GM19324 (cell line): Measurements from ENCODE around the gene INSC.

ENCODE experiments used
- ATAC-seq: cut with Tn5 transposase; IDR thresholded peaks from one replicate; pipeline ENCODE4 v1.9.1; 2021; ENCODE audit warnings: mild to moderate bottlenecking, moderate library complexity; ENCODE audit not compliant: unreplicated experiment, low FRiP score

INSC gene

GRCh38 chr11:15144347-15144746 lies 29.6 kb downstream of the INSC start:
- ATAC-seq = no peak

- ATAC-seq = no peak
Observed at GRCh38 chr11:15145151-15145550, 30.4 kb downstream of the INSC start.

- no peak for ATAC-seq
Observed at GRCh38 chr11:15145615-15146014, 30.9 kb downstream of the INSC start.

- no peak for ATAC-seq
Observed at GRCh38 chr11:15146271-15147003, 31.7 kb downstream of the INSC start.

GRCh38 chr11:15148169-15148568 lies 33.4 kb downstream of the INSC start:
- no peak for ATAC-seq

- no peak for ATAC-seq
Observed at GRCh38 chr11:15149050-15149449, 34.3 kb downstream of the INSC start.

- ATAC-seq = no peak
Observed at GRCh38 chr11:15150507-15150906, 35.8 kb downstream of the INSC start.

- ATAC-seq = no peak
Observed at GRCh38 chr11:15153231-15153630, 38.5 kb downstream of the INSC start.

GRCh38 chr11:15157181-15157580 lies 42.5 kb downstream of the INSC start:
- no peak for ATAC-seq

- ATAC-seq = no peak
Observed at GRCh38 chr11:15157606-15158137, 42.9 kb downstream of the INSC start.

- no peak for ATAC-seq
Observed at GRCh38 chr11:15158351-15159015, 43.8 kb downstream of the INSC start.

GRCh38 chr11:15159085-15159484 lies 44.4 kb downstream of the INSC start:
- ATAC-seq = peak; percentile 72

- no peak for ATAC-seq
Observed at GRCh38 chr11:15161790-15162189, 47.1 kb downstream of the INSC start.

GRCh38 chr11:15163136-15163535 lies 48.4 kb downstream of the INSC start:
- ATAC-seq = no peak

- ATAC-seq = no peak
Observed at GRCh38 chr11:15166204-15166603, 51.5 kb downstream of the INSC start.

- no peak for ATAC-seq
Observed at GRCh38 chr11:15169815-15170551, 55.3 kb downstream of the INSC start.

- ATAC-seq = no peak
Observed at GRCh38 chr11:15170698-15171097, 56.0 kb downstream of the INSC start.

- ATAC-seq = no peak
Observed at GRCh38 chr11:15171956-15172355, 57.2 kb downstream of the INSC start.

GRCh38 chr11:15175831-15176230 lies 61.1 kb downstream of the INSC start:
- ATAC-seq = no peak

- no peak for ATAC-seq
Observed at GRCh38 chr11:15176646-15177163, 62.0 kb downstream of the INSC start.

- ATAC-seq = no peak
Observed at GRCh38 chr11:15177491-15177890, 62.8 kb downstream of the INSC start.
